BJ (cell line): ENCODE results near the gene TMX1. TPM values are rescaled to one million over a fixed set of nuclear protein-coding genes. Genes with fewer than 3 reads are reported as not detected.

ENCODE experiments used
- CTCF ChIA-PET: fragments of 350-600 bp; formaldehyde crosslinking; extraction: SDS; loops from one replicate; lab custom pipeline; 2021; ENCODE audit warnings: antibody characterized with exemption, inconsistent platforms; lab: Yijun Ruan, JAX
- POLR2A ChIA-PET: fragments of 300-600 bp; sonication (Branson Sonifier 250); formaldehyde crosslinking; extraction: SDS; loops from one replicate; lab custom pipeline; 2021; ENCODE audit warnings: antibody characterized with exemption; lab: Charles Lee
- DNase-seq: peaks from one replicate; pipeline ENCODE4 v3.0.0-alpha.2; 2011; ENCODE audit warnings: low read depth
- H3K27me3 ChIP-seq: 2 replicates; pipeline ENCODE4 v1.6.0; 2011; ENCODE audit warnings: low read length; ENCODE audit not compliant: control insufficient read depth, insufficient read depth
- H3K36me3 ChIP-seq: 2 replicates; pipeline ENCODE4 v1.5.1; 2011; ENCODE audit warnings: low read length; ENCODE audit not compliant: control insufficient read depth, insufficient read depth
- H3K4me3 ChIP-seq: 2 replicates; pipeline ENCODE4 v1.5.1; 2011; ENCODE audit warnings: low read depth, mild to moderate bottlenecking, control low read depth, low read length
- CTCF ChIP-seq: IDR thresholded peaks from 2 replicates; pipeline ENCODE4 v1.5.1; 2011; ENCODE audit warnings: low read depth, mild to moderate bottlenecking, control low read depth, inconsistent platforms, low read length, moderate library complexity; ENCODE audit not compliant: insufficient read depth
- polyA plus RNA-seq: library from polyadenylated mRNA; depleted of rRNA; stranded (reverse); fragments of >200 nt; gene quantifications from 2 replicates; pipeline ENCODE4 v1.2.3, GENCODE V29; 2011

TMX1 gene
- polyA plus RNA-seq, 1 experiment: 10.4 TPM

- no peak for TF ChIP-seq CTCF
- no peak for DNase-seq
Measured at GRCh38 chr14:51205486-51205885, 34.6 kb upstream of the TMX1 start.

GRCh38 chr14:51206462-51206861, 33.6 kb upstream of the TMX1 start:
- H3K27me3 ChIP-seq: peaks cover 12% of the 10 kb centered on the region
- CTCF ChIA-PET: interaction anchor here (1.3 kb wide), 2 partner anchors 12 to 251 kb away, joined by 4 read pairs; no protein-coding TSS in a partner anchor
- POLR2A ChIA-PET: no interaction called here

More at GRCh38 chr14:51205486-51205885, 34.6 kb upstream of the TMX1 start:
- Histone ChIP-seq H3K27me3 (peaks cover 10% of the 10 kb centered on the region), H3K36me3 (no peaks in the 10 kb centered on the region), H3K4me3 (no peak overlapping the region)
- ChIA-PET POLR2A (no interaction called here), CTCF (no interaction called here)

GRCh38 chr14:51207621-51208020, 32.4 kb upstream of the TMX1 start:
- Histone ChIP-seq H3K4me3 (no peak overlapping the region), H3K27me3 (peaks cover 12% of the 10 kb centered on the region), H3K36me3 (no peaks in the 10 kb centered on the region)
- DNase-seq: no peak
- POLR2A ChIA-PET: no interaction called here
- TF ChIP-seq CTCF: no peak
- CTCF ChIA-PET: interaction anchor here (1.2 to 1.3 kb wide), 3 partner anchors 11 to 252 kb away, joined by 3 to 4 read pairs (median 4); no protein-coding TSS in a partner anchor

More at GRCh38 chr14:51206462-51206861, 33.6 kb upstream of the TMX1 start:
- DNase-seq: no peak
- Histone ChIP-seq H3K36me3 (no peaks in the 10 kb centered on the region), H3K4me3 (no peak overlapping the region)
- TF ChIP-seq CTCF: no peak

- POLR2A ChIA-PET: no interaction called here
- TF ChIP-seq CTCF: no peak
- Histone ChIP-seq H3K36me3 (no peaks in the 10 kb centered on the region), H3K27me3 (peaks cover 13% of the 10 kb centered on the region), H3K4me3 (no peak overlapping the region)
- DNase-seq: no peak
- CTCF ChIA-PET: interaction anchor here (0.6 to 1.2 kb wide), 3 partner anchors 10 to 599 kb away, joined by 3 read pairs; no protein-coding TSS in a partner anchor
Measured at GRCh38 chr14:51208982-51209381, 31.1 kb upstream of the TMX1 start.

GRCh38 chr14:51209457-51209856, 30.6 kb upstream of the TMX1 start:
- ChIA-PET CTCF (interaction anchor here (0.6 kb wide), 2 partner anchors 10 to 600 kb away, joined by 3 read pairs; no protein-coding TSS in a partner anchor), POLR2A (no interaction called here)
- peaks cover 13% of the 10 kb centered on the region for H3K27me3 ChIP-seq
- TF ChIP-seq CTCF: no peak
- no peaks in the 10 kb centered on the region for H3K36me3 ChIP-seq
- DNase-seq: no peak
- no peak overlapping the region for H3K4me3 ChIP-seq
